ENCODE measurements around the gene EFR3B. TPM values are rescaled to one million over a fixed set of nuclear protein-coding genes. Genes with fewer than 3 reads are reported as not detected.

The EFR3B gene
- total RNA-seq, 2 experiments from 2014 or later = not detected

GRCh38 chr2:25103287-25103871 lies 61.5 kb downstream of the EFR3B start:
- Histone ChIP-seq H2AFZ (ENCODE audit: low read length) (no peak overlapping the region), H3K4me3 (ENCODE audit: low read depth, low read length, poor library complexity, severe bottlenecking) (no peak overlapping the region), H3K27ac (ENCODE audit: low read depth, low read length, poor library complexity, severe bottlenecking) (no peak overlapping the region), H3K9me3 (ENCODE audit: low read length) (no peaks in the 10 kb centered on the region), H3K4me1 (ENCODE audit: insufficient read depth, low read length, poor library complexity, severe bottlenecking) (no peaks in the 10 kb centered on the region), H4K20me1 (ENCODE audit: insufficient read depth, low read length) (no peaks in the 10 kb centered on the region), H3K36me3 (ENCODE audit: insufficient read depth, low read length) (no peaks in the 10 kb centered on the region), H3K9me2 (ENCODE audit: insufficient read depth, low read length) (no peaks in the 10 kb centered on the region), H3K4me2 (ENCODE audit: low read length) (no peak overlapping the region), H3K79me2 (ENCODE audit: insufficient read depth, low read depth, low read length) (no peaks in the 10 kb centered on the region)
- DNase-seq (ENCODE audit: low spot score) = no peak
- no peak for TF ChIP-seq EZH2phosphoT487 (IDR thresholded peaks at IDR 0.05; ENCODE audit: borderline replicate concordance, low read depth, low read length)
- no peak for TF ChIP-seq CTCF (conservative IDR thresholded peaks at IDR 0.05; ENCODE audit: low read length)
- BruUV-seq (replicated peaks) = no TSS peak
- intact Hi-C loops (cut with micrococcal nuclease; ENCODE audit: unreplicated experiment) = no loop called here
- POLR2A ChIA-PET = no interaction called here
- CTCF ChIA-PET (ENCODE audit: unreplicated experiment) = no interaction called here

DNA sequence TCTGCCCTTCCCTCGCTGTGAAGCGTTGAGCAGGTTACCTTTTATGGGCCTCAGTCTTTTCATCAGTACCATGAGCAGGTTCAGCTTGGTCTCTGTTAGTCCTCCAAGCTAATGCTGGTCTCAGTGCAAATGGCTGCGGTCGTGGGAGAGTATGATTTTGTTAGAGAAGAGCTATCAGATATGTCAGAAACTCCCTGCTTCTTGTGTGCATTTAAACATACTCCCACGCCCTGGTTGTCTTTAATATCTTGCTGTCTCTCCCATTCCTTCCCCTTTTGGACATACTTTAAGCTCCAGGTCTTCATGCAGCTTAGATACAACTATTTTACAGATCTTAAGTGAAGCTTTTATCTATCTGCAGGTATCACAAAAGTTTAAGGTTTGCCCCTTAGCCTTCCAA lies 62.9 kb downstream of the EFR3B start:
- no peak overlapping the region for H2AFZ ChIP-seq (ENCODE audit: low read length)
- TF ChIP-seq EZH2phosphoT487 (IDR thresholded peaks at IDR 0.05; ENCODE audit: borderline replicate concordance, low read depth, low read length) = no peak
- TF ChIP-seq CTCF (conservative IDR thresholded peaks at IDR 0.05; ENCODE audit: low read length) = no peak
- no peak for DNase-seq (ENCODE audit: low spot score)
- no TSS peak for BruUV-seq (replicated peaks)
- no peaks in the 10 kb centered on the region for H3K9me2 ChIP-seq (ENCODE audit: insufficient read depth, low read length)
- H3K4me1 ChIP-seq (ENCODE audit: insufficient read depth, low read length, poor library complexity, severe bottlenecking) = no peaks in the 10 kb centered on the region
- intact Hi-C loops (cut with micrococcal nuclease; ENCODE audit: unreplicated experiment) = no loop called here
- no peaks in the 10 kb centered on the region for H3K9me3 ChIP-seq (ENCODE audit: low read length)
- H3K27ac ChIP-seq (ENCODE audit: low read depth, low read length, poor library complexity, severe bottlenecking) = no peak overlapping the region
- H3K36me3 ChIP-seq (ENCODE audit: insufficient read depth, low read length) = no peaks in the 10 kb centered on the region
- ChIA-PET CTCF (ENCODE audit: unreplicated experiment) (no interaction called here), POLR2A (no interaction called here)
- H3K79me2 ChIP-seq (ENCODE audit: insufficient read depth, low read depth, low read length) = no peaks in the 10 kb centered on the region
- H3K4me3 ChIP-seq (ENCODE audit: low read depth, low read length, poor library complexity, severe bottlenecking) = no peak overlapping the region
- H4K20me1 ChIP-seq (ENCODE audit: insufficient read depth, low read length) = no peaks in the 10 kb centered on the region
- no peak overlapping the region for H3K4me2 ChIP-seq (ENCODE audit: low read length)

- Histone ChIP-seq H3K27ac (ENCODE audit: low read depth, low read length, poor library complexity, severe bottlenecking) (no peak overlapping the region), H3K4me3 (ENCODE audit: low read depth, low read length, poor library complexity, severe bottlenecking) (no peak overlapping the region), H4K20me1 (ENCODE audit: insufficient read depth, low read length) (no peaks in the 10 kb centered on the region), H3K4me1 (ENCODE audit: insufficient read depth, low read length, poor library complexity, severe bottlenecking) (no peaks in the 10 kb centered on the region), H3K9me3 (ENCODE audit: low read length) (no peaks in the 10 kb centered on the region), H3K36me3 (ENCODE audit: insufficient read depth, low read length) (no peaks in the 10 kb centered on the region), H2AFZ (ENCODE audit: low read length) (no peak overlapping the region), H3K4me2 (ENCODE audit: low read length) (no peak overlapping the region), H3K9me2 (ENCODE audit: insufficient read depth, low read length) (no peaks in the 10 kb centered on the region), H3K79me2 (ENCODE audit: insufficient read depth, low read depth, low read length) (no peaks in the 10 kb centered on the region)
- BruUV-seq (replicated peaks) = no TSS peak
- ChIA-PET CTCF (ENCODE audit: unreplicated experiment) (no interaction called here), POLR2A (interaction anchor here (0.5 to 0.7 kb wide), 3 partner anchors 11 to 98 kb away, joined by 3 read pairs; no protein-coding TSS in a partner anchor)
- TF ChIP-seq CTCF (conservative IDR thresholded peaks at IDR 0.05; ENCODE audit: low read length) (no peak), EZH2phosphoT487 (IDR thresholded peaks at IDR 0.05; ENCODE audit: borderline replicate concordance, low read depth, low read length) (no peak)
- no peak for DNase-seq (ENCODE audit: low spot score)
- intact Hi-C loops (cut with micrococcal nuclease; ENCODE audit: unreplicated experiment) = no loop called here
Observed at GRCh38 chr2:25105336-25106085, 63.6 kb downstream of the EFR3B start.

Measured in OCI-LY7 (cell line).